ENCODE measurements around the gene PHTF1.

The PHTF1 gene

GRCh38 chr1:113760102-113761080 lies 1.1 kb upstream of the PHTF1 start:
- no peak for TF ChIP-seq FOXP2 (optimal IDR thresholded peaks at IDR 0.05; ENCODE audit: borderline replicate concordance, extremely low read depth, extremely low read length, insufficient read depth)

- TF ChIP-seq FOXP2 (optimal IDR thresholded peaks at IDR 0.05; ENCODE audit: borderline replicate concordance, extremely low read depth, extremely low read length, insufficient read depth), result no peak
- TF ChIP-seq SIN3A (IDR thresholded peaks at IDR 0.05; ENCODE audit: borderline replicate concordance, insufficient read depth, low read length), result no peak
- TF ChIP-seq REST (IDR thresholded peaks at IDR 0.05; ENCODE audit: insufficient read depth in 1 of 2, low read depth in 2 of 2, low read length in 2 of 2), result no peak
- no peak for TF ChIP-seq POLR2AphosphoS5 (IDR thresholded peaks at IDR 0.05; ENCODE audit: low read depth, low read length)
- no peak for TF ChIP-seq TAF1 (IDR thresholded peaks at IDR 0.05; ENCODE audit: borderline replicate concordance, insufficient read depth, low read length)
Measured at GRCh38 chr1:113758631-113759332, 504 bp downstream of the PHTF1 start.

GRCh38 chr1:113756461-113756860 lies 2.8 kb downstream of the PHTF1 start:
- no peak for TF ChIP-seq SIN3A (IDR thresholded peaks at IDR 0.05; ENCODE audit: borderline replicate concordance, insufficient read depth, low read length)
- no peak for TF ChIP-seq POLR2AphosphoS5 (IDR thresholded peaks at IDR 0.05; ENCODE audit: low read depth, low read length)
- no peak for TF ChIP-seq TAF1 (IDR thresholded peaks at IDR 0.05; ENCODE audit: borderline replicate concordance, insufficient read depth, low read length)
- no peak for TF ChIP-seq REST (IDR thresholded peaks at IDR 0.05; ENCODE audit: insufficient read depth in 1 of 2, low read depth in 2 of 2, low read length in 2 of 2)
- no peak for TF ChIP-seq FOXP2 (optimal IDR thresholded peaks at IDR 0.05; ENCODE audit: borderline replicate concordance, extremely low read depth, extremely low read length, insufficient read depth)

- TF ChIP-seq POLR2AphosphoS5 (IDR thresholded peaks at IDR 0.05; ENCODE audit: low read depth, low read length) (no peak), TAF1 (IDR thresholded peaks at IDR 0.05; ENCODE audit: borderline replicate concordance, insufficient read depth, low read length) (no peak), SIN3A (IDR thresholded peaks at IDR 0.05; ENCODE audit: borderline replicate concordance, insufficient read depth, low read length) (no peak), REST (IDR thresholded peaks at IDR 0.05; ENCODE audit: insufficient read depth in 1 of 2, low read depth in 2 of 2, low read length in 2 of 2) (no peak), FOXP2 (optimal IDR thresholded peaks at IDR 0.05; ENCODE audit: borderline replicate concordance, extremely low read depth, extremely low read length, insufficient read depth) (no peak)
Measured at GRCh38 chr1:113751516-113751915, 7.8 kb downstream of the PHTF1 start.

- no peak for TF ChIP-seq FOXP2 (optimal IDR thresholded peaks at IDR 0.05; ENCODE audit: borderline replicate concordance, extremely low read depth, extremely low read length, insufficient read depth)
Measured at GRCh38 chr1:113751114-113751513, 8.2 kb downstream of the PHTF1 start.

- TF ChIP-seq SIN3A (IDR thresholded peaks at IDR 0.05; ENCODE audit: borderline replicate concordance, insufficient read depth, low read length), result no peak
- no peak for TF ChIP-seq POLR2AphosphoS5 (IDR thresholded peaks at IDR 0.05; ENCODE audit: low read depth, low read length)
- TF ChIP-seq REST (IDR thresholded peaks at IDR 0.05; ENCODE audit: insufficient read depth in 1 of 2, low read depth in 2 of 2, low read length in 2 of 2), result no peak
- TF ChIP-seq FOXP2 (optimal IDR thresholded peaks at IDR 0.05; ENCODE audit: borderline replicate concordance, extremely low read depth, extremely low read length, insufficient read depth), result no peak
Measured at GRCh38 chr1:113749402-113749801, 9.9 kb downstream of the PHTF1 start.
